Ovary (tissue), 9 donors: ENCODE data around the gene H2AZ2. TPM values are rescaled to one million over a fixed set of nuclear protein-coding genes. Genes with fewer than 3 reads are reported as not detected.

Experiments
- DNase-seq, 5 donors: peaks; one replicate each; pipeline ENCODE4 v3.0.0-alpha.2; 2019 to 2020
- H3K27ac ChIP-seq, 2 donors: fragments of 200-600 bp; one replicate each; pipeline versions ENCODE4 v1.5.1 to v1.8.0; 2019 to 2022
- H3K27me3 ChIP-seq: fragments of 200-600 bp; one replicate; pipeline ENCODE4 v1.8.0; 2022
- H3K36me3 ChIP-seq: fragments of 200-600 bp; sonication (generic); one replicate; pipeline ENCODE4 v1.5.1; 2019
- H3K4me1 ChIP-seq: one replicate; pipeline ENCODE4 v1.8.1; 2013; ENCODE audit warnings: mild to moderate bottlenecking, moderate library complexity; ENCODE audit not compliant: insufficient read depth
- H3K4me3 ChIP-seq: fragments of 200-600 bp; sonication (generic); one replicate; pipeline ENCODE4 v1.5.1; 2017
- H3K9me3 ChIP-seq, 2 donors: fragments of 200-600 bp in 1 of 2; sonication (generic) in 1 of 2; one replicate each; pipeline versions ENCODE4 v1.5.1 to v1.8.1; 2013 to 2019; ENCODE audit warnings: mild to moderate bottlenecking in 1 of 2, moderate library complexity in 1 of 2
- CTCF ChIP-seq, 3 donors: fragments of 450-650 bp in 2 of 3; fragments of 200-600 bp in 1 of 3; IDR thresholded peaks; one replicate each; pipeline versions ENCODE4 v1.5.1 to v1.8.0; 2016 to 2022; ENCODE audit warnings: antibody characterized with exemption in 3 of 3, mild to moderate bottlenecking in 1 of 3
- EP300 ChIP-seq: sonication (generic); formaldehyde crosslinking; IDR thresholded peaks from one replicate; pipeline ENCODE4 v1.6.1; 2017; ENCODE audit warnings: antibody characterized with exemption
- POLR2A ChIP-seq: fragments of 450-650 bp; IDR thresholded peaks from one replicate; pipeline ENCODE4 v1.6.1; 2017; ENCODE audit warnings: antibody characterized with exemption, mild to moderate bottlenecking, moderate library complexity
- WGBS, 3 donors: extraction: QIAGEN DNeasy Blood & Tissue Kit in 1 of 3; methylation state at CpG; one replicate each; pipeline versions ENCODE4 v1.1.5 to v1.1.7; 2013 to 2017; 5-methylcytosine and 5-hydroxymethylcytosine counted together
- intact Hi-C, 4 donors: fragments of 100-400 bp; cut with DNase I; formaldehyde crosslinking; loops; one replicate each; pipeline versions ENCODE4 v1.11.0 to v1.15.1; 2022 to 2023
- polyA plus RNA-seq, 2 donors: library from polyadenylated mRNA; stranded (reverse); fragments of 200-250 nt in 1 of 2; fragments of 350-450 nt in 1 of 2; fragmentation: Illumina TruSeq in 1 of 2; extraction: RNeasy Lipid Tissue Mini Kit (QIAGEN cat#74804) in 1 of 2; gene quantifications; one replicate each; pipeline ENCODE4 v1.2.3, GENCODE V29; 2013 to 2014
- total RNA-seq, 7 donors: library from RNA; depleted of rRNA in 2 of 7; stranded (reverse); fragments of >200 nt in 2 of 7; fragmentation: NEBNext Ultra II Directional in 3 of 7; extraction: Animal tissue kit (Norgen Biotek cat#: 25700) in 3 of 7; gene quantifications; one replicate each; pipeline versions ENCODE4 v1.1.0 to v1.2.4, GENCODE V29; 2016 to 2023
- donor health status: DM: no; HTN: no; CAD: no; lungs with moderate emphysema.
- donor health status: DM: no; HTN: no; CAD: no.
- donor health status: Bipolar disorder and iron deficiency.
- donor health status: DM: yes; HTN: yes; CAD: no.
- donor health status: DM: no; HTN: no; CAD: no.
- donor health status: DM: yes; HTN: yes; CAD: no.

Gene H2AZ2
- total and polyA plus RNA-seq, 9 donors = 70.7 to 154 (median 119) TPM

GRCh38 chr7:44893710-44894234, 45.9 kb upstream of the H2AZ2 start:
- Histone ChIP-seq H3K4me1 (no peaks in the 10 kb centered on the region), H3K36me3 (no peaks in the 10 kb centered on the region), H3K27ac (no peak overlapping the region), H3K4me3 (no peak overlapping the region), H3K27me3 (no peaks in the 10 kb centered on the region), H3K9me3 (no peaks in the 10 kb centered on the region)
- DNase-seq = no peak
- 69 to 74% (median 71%) methylated on average over 8 of the region's 8 CpGs for WGBS, 3 donors
- intact Hi-C loops = loop anchor here in 1 of 4 donors (5.0 kb wide), 1 partner anchor 84 kb away; the partner anchor contains the start of gene MYO1G
- TF ChIP-seq POLR2A (no peak), CTCF (IDR thresholded peaks at IDR 0.05) (no peak), EP300 (no peak)

GRCh38 chr7:44891791-44892190, 43.9 kb upstream of the H2AZ2 start:
- 83 to 100% (median 90%) methylated on average over 1 of the region's 1 CpG for WGBS, 3 donors
- no peaks in the 10 kb centered on the region for H3K9me3 ChIP-seq
- no peak overlapping the region for H3K4me3 ChIP-seq
- no peaks in the 10 kb centered on the region for H3K27me3 ChIP-seq
- H3K4me1 ChIP-seq = no peaks in the 10 kb centered on the region
- no peak overlapping the region for H3K27ac ChIP-seq
- intact Hi-C loops = loop anchor here in 1 of 4 donors (5.0 kb wide), 1 partner anchor 86 kb away; the partner anchor contains the start of gene MYO1G
- DNase-seq = no peak
- TF ChIP-seq POLR2A (no peak), EP300 (no peak), CTCF (IDR thresholded peaks at IDR 0.05) (no peak)
- no peaks in the 10 kb centered on the region for H3K36me3 ChIP-seq

- intact Hi-C loops = loop anchor here in 1 of 4 donors (5.0 kb wide), 1 partner anchor 86 kb away; the partner anchor contains the start of gene MYO1G
- 55 to 60% (median 58%) methylated on average over 2 of the region's 2 CpGs for WGBS, 3 donors
- Histone ChIP-seq H3K9me3 (no peaks in the 10 kb centered on the region), H3K27ac (no peak overlapping the region), H3K4me1 (no peaks in the 10 kb centered on the region), H3K36me3 (no peaks in the 10 kb centered on the region), H3K4me3 (no peak overlapping the region), H3K27me3 (no peaks in the 10 kb centered on the region)
- no peak for DNase-seq
- TF ChIP-seq EP300 (no peak), POLR2A (no peak), CTCF (IDR thresholded peaks at IDR 0.05) (no peak)
These were observed 43.5 kb upstream of the H2AZ2 start for GRCh38 chr7:44891372-44891771.

- DNase-seq = no peak
- H3K9me3 ChIP-seq = no peaks in the 10 kb centered on the region
- H3K4me1 ChIP-seq = peaks cover 6% of the 10 kb centered on the region
- H3K36me3 ChIP-seq = no peaks in the 10 kb centered on the region
- no peak overlapping the region for H3K27ac ChIP-seq
- intact Hi-C loops = loop anchor here in 1 of 4 donors (10.0 kb wide), 2 partner anchors 96 to 226 kb away; partner anchors contain the start of gene TBRG4
- H3K4me3 ChIP-seq = no peak overlapping the region
- no peak for TF ChIP-seq POLR2A
- no peaks in the 10 kb centered on the region for H3K27me3 ChIP-seq
- 82 to 83% (median 83%) methylated on average over 5 of the region's 5 CpGs for WGBS, 3 donors
These were observed 41.3 kb upstream of the H2AZ2 start for GRCh38 chr7:44889086-44889781.

GRCh38 chr7:44887293-44887692, 39.4 kb upstream of the H2AZ2 start:
- Histone ChIP-seq H3K27me3 (no peaks in the 10 kb centered on the region), H3K4me1 (peaks cover 11% of the 10 kb centered on the region), H3K36me3 (no peaks in the 10 kb centered on the region), H3K27ac (no peak overlapping the region), H3K4me3 (no peak overlapping the region), H3K9me3 (no peaks in the 10 kb centered on the region)
- intact Hi-C loops = loop anchor here in 1 of 4 donors (10.0 kb wide), 2 partner anchors 98 to 228 kb away; partner anchors contain the start of gene TBRG4
- WGBS, 3 donors = 86 to 87% (median 86%) methylated on average over 6 of the region's 6 CpGs
- no peak for TF ChIP-seq CTCF (IDR thresholded peaks at IDR 0.05)
- TF ChIP-seq POLR2A = no peak
- no peak for TF ChIP-seq EP300
- DNase-seq = no peak
